LNCaP clone FGC (cell line): ENCODE results near the gene SEC31B.

Experiments used
- DNase-seq: peaks from one replicate; pipeline ENCODE4 v3.0.0-alpha.2; 2011; ENCODE audit warnings: low read depth
- H3K4me3 ChIP-seq: 2 replicates; pipeline ENCODE4 v1.5.1; 2011; ENCODE audit warnings: mild to moderate bottlenecking, low read depth, low read length, control low read depth
- TF ChIP-seq, protein P1 (sequence below): IDR thresholded peaks from 2 replicates; pipeline ENCODE4 v1.5.1; 2012; ENCODE audit warnings: mild to moderate bottlenecking; ENCODE audit not compliant: control insufficient read depth, insufficient read depth; ENCODE audit errors: extremely low read depth

The SEC31B gene

DNA sequence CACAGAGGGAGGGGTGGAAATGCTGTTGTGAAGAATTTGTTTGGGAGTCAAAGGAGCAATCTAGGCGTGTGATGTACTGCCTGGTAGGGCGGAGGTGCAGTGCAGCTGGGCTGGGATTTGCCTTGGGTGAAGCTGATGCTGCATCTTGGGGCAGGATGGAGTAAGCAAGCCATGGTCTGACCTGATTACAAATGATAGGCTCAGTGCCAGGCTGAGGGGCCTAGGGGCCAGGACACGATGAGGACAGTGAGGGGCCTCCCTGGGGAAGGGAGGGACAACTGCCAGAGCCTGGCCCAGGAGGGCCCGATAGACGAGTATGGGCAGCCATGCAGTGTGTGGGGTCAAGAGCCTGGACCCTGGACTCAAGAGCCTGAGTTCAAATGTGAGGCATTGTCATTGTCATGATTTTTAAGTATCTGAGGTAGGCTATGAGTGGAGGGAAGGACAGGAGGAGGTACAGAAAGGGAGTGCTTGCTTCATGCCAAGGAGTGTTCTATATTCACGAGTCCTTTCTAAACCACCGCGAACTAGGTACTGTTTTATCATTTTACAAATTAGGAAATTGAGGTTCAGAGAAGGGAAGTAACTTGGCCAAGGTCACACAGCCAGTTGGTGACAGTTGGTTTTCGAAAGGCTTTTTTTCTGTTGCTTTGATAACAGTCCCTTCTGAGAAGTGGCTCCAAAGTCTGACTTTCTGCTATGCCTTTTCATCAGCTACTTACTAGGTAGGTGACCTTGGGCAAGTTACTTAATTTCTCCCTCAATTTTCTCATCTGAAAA is 45.7 kb upstream of the SEC31B start:
- TF ChIP-seq, protein P1, sequence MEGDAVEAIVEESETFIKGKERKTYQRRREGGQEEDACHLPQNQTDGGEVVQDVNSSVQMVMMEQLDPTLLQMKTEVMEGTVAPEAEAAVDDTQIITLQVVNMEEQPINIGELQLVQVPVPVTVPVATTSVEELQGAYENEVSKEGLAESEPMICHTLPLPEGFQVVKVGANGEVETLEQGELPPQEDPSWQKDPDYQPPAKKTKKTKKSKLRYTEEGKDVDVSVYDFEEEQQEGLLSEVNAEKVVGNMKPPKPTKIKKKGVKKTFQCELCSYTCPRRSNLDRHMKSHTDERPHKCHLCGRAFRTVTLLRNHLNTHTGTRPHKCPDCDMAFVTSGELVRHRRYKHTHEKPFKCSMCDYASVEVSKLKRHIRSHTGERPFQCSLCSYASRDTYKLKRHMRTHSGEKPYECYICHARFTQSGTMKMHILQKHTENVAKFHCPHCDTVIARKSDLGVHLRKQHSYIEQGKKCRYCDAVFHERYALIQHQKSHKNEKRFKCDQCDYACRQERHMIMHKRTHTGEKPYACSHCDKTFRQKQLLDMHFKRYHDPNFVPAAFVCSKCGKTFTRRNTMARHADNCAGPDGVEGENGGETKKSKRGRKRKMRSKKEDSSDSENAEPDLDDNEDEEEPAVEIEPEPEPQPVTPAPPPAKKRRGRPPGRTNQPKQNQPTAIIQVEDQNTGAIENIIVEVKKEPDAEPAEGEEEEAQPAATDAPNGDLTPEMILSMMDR = no peak
- H3K4me3 ChIP-seq = no peak overlapping the region
- no peak for DNase-seq

DNA sequence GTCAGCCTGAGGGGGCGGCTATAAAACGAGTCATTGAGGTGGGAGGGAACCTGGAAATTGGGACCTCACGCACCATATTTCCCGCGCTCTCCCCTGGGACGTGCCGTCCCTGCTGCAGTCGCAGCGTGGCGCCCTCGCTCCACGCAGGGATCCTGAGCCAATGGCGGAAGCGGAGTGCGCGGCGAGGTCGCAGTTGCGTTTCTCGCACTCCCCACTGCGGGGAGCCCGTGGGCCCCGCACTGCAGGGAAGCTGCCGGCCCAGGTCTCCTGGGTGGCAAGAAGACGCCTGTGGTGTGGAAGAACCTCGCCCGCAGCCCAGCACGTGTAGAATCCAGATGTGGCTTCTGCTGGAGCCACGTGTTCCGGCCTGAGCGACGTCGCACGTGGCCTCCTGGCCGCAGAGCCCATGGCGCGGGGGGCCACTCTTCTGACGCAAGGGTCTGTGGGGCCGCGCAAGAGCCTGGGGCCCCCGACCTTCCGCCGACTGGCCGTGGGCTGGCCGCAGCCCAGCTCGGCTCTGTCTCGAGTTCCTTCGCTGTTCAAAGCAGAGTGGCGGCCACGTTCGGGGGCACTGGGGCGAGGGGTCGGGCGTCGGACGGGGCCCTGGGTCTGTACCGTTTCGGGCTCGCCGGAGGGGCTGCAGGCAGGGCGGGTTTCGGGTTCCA is 42.5 kb upstream of the SEC31B start:
- H3K4me3 ChIP-seq = no peak overlapping the region
- peak; percentile 23 for DNase-seq
- TF ChIP-seq, protein P1 = peak; percentile 98

GRCh38 chr10:100561005-100561404 is 41.3 kb upstream of the SEC31B start:
- no peak overlapping the region for H3K4me3 ChIP-seq
- TF ChIP-seq, protein P1 = no peak
- DNase-seq = no peak

- TF ChIP-seq, protein P1 = no peak
- H3K4me3 ChIP-seq = no peak overlapping the region
- DNase-seq = no peak
These were observed 40.6 kb upstream of the SEC31B start for GRCh38 chr10:100560248-100560647.

- no peak overlapping the region for H3K4me3 ChIP-seq
- DNase-seq = no peak
- TF ChIP-seq, protein P1 = no peak
These were observed 35.2 kb upstream of the SEC31B start for GRCh38 chr10:100554902-100555301.

DNA sequence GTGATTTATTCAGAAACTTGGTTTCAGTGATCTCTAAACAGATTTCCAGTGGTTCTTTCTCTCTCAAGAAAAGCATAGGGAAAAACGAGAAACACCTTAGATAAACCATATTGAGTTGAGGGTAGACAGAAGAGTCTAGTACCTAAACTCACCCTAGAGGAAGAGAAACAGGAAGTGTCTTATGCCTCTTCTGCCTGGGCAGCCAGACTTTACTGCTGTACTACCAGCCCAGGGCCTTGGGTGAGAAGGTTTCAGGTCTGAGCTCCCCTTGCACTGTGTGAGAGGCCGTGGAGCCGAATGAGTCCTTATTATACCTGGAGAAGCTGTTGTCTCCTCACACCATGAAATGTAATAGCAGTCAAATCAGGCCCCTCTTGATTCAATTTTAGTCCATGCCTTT is 34.3 kb upstream of the SEC31B start:
- DNase-seq = no peak
- TF ChIP-seq, protein P1 = no peak
- H3K4me3 ChIP-seq = no peak overlapping the region
